Peyer's patch (tissue), 4 donors: ENCODE data around the gene GBP3. TPM values are rescaled to one million over a fixed set of nuclear protein-coding genes. Genes with fewer than 3 reads are reported as not detected.
A peak's percentile ranks its signal among the peaks of the same experiment; 100 is the strongest.
"Not testable (repeated sequence)": the region's sequence is repeated elsewhere in the genome, so short reads cannot be mapped to it uniquely, and the experiment has no call there.

Experiments used
- DNase-seq, 3 donors: peaks; one replicate each; pipeline ENCODE4 v3.0.0-alpha.2; 2017 to 2019
- H3K27ac ChIP-seq, 4 donors: fragments of 200-600 bp; sonication (generic); one replicate each; pipeline ENCODE4 v1.5.1; 2016 to 2019
- H3K27me3 ChIP-seq, 2 donors: fragments of 200-600 bp; sonication (generic); one replicate each; pipeline ENCODE4 v1.5.1; 2019
- H3K36me3 ChIP-seq, 3 donors: fragments of 200-600 bp; sonication (generic); one replicate each; pipeline ENCODE4 v1.5.1; 2016 to 2019
- H3K4me1 ChIP-seq, 4 donors: fragments of 200-600 bp; sonication (generic); one replicate each; pipeline ENCODE4 v1.5.1; 2016 to 2019
- H3K4me3 ChIP-seq, 4 donors: fragments of 200-600 bp; sonication (generic); 1 replicate in 3 of 4; 2 replicates in 1 of 4; pipeline ENCODE4 v1.5.1; 2016 to 2019; ENCODE audit warnings: mild to moderate bottlenecking in 1 of 4
- H3K9me3 ChIP-seq, 4 donors: fragments of 200-600 bp; sonication (generic); one replicate each; pipeline ENCODE4 v1.5.1; 2016 to 2019; ENCODE audit warnings: mild to moderate bottlenecking in 1 of 4
- POLR2A ChIP-seq, 2 donors: fragments of 450-650 bp; IDR thresholded peaks; one replicate each; pipeline ENCODE4 v1.5.1; 2017; ENCODE audit warnings: antibody characterized with exemption in 2 of 2, mild to moderate bottlenecking in 2 of 2, moderate library complexity in 2 of 2
- total RNA-seq, 4 donors: library from RNA; depleted of rRNA; stranded (reverse); fragments of >200 nt; gene quantifications; one replicate each; pipeline ENCODE4 v1.1.0, GENCODE V29; 2016
- TF ChIP-seq, protein P1 (sequence below), 6 experiments: fragments of 450-650 bp in 4 of 6; fragments of 200-600 bp in 2 of 6; sonication (generic) in 1 of 6; IDR thresholded peaks; one replicate each; pipeline ENCODE4 v1.5.1; 2017 to 2019; ENCODE audit warnings: antibody characterized with exemption in 6 of 6, mild to moderate bottlenecking in 3 of 6, moderate library complexity in 1 of 6

Gene GBP3
- total RNA-seq, 4 donors from 2014 or later, result 47.0 to 180 (median 90.0) TPM

DNA sequence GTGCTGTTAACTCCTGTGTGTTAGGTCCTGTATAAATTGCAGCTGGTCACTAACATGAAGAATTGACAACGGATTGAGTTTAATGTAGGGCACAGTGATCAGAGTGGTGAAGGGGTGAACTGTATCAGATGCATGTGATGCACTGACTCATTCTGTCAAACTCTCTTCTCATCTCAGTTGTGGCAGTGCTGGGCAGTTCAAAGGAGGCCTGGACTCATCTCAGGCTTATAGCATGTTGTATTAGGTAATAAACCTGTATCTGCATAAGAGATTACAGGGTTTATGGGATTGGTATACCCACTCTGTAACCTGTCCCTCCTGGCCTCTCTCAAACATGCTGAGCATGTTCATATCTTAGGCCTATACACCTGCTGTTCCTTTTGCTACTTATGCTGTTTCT, 12.4 kb upstream of the GBP3 start:
- TF ChIP-seq, protein P1, sequence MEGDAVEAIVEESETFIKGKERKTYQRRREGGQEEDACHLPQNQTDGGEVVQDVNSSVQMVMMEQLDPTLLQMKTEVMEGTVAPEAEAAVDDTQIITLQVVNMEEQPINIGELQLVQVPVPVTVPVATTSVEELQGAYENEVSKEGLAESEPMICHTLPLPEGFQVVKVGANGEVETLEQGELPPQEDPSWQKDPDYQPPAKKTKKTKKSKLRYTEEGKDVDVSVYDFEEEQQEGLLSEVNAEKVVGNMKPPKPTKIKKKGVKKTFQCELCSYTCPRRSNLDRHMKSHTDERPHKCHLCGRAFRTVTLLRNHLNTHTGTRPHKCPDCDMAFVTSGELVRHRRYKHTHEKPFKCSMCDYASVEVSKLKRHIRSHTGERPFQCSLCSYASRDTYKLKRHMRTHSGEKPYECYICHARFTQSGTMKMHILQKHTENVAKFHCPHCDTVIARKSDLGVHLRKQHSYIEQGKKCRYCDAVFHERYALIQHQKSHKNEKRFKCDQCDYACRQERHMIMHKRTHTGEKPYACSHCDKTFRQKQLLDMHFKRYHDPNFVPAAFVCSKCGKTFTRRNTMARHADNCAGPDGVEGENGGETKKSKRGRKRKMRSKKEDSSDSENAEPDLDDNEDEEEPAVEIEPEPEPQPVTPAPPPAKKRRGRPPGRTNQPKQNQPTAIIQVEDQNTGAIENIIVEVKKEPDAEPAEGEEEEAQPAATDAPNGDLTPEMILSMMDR (IDR thresholded peaks at IDR 0.05), result no peak
- H3K9me3 ChIP-seq, result no peaks in the 10 kb centered on the region
- H3K4me1 ChIP-seq, result no peaks in the 10 kb centered on the region
- peak in 1 of 3 donors; percentile 67 for DNase-seq
- H3K4me3 ChIP-seq, result no peak overlapping the region
- H3K27ac ChIP-seq, result peak overlapping the region in 1 of 4 donors; percentile 23
- H3K36me3 ChIP-seq, result no peaks in the 10 kb centered on the region
- no peaks in the 10 kb centered on the region for H3K27me3 ChIP-seq

DNA sequence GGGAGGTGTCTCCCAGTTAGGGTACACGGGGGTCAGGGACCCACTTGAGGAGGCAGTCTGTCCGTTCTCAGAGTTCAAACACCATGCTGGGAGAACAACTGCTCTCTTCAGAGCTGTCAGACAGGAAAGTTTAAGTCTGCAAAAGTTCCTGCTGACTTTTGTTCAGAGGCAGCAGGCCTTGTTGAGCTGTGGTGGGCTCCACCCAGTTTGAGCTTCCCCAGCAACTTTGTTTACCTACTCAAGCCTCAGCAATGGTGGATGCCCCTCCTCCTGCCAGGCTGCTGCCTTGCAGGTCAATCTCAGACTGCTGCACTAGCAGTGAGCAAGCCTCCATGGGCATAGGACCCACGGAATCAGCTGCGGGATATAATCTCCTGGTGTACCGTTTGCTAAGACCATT, 11.3 kb upstream of the GBP3 start:
- DNase-seq, H3K4me3 ChIP-seq, H3K4me1 ChIP-seq, H3K27ac ChIP-seq, H3K9me3 ChIP-seq, H3K27me3 ChIP-seq, H3K36me3 ChIP-seq: not testable (repeated sequence)

- H3K36me3 ChIP-seq, H3K9me3 ChIP-seq, H3K27ac ChIP-seq, DNase-seq, H3K4me3 ChIP-seq, H3K27me3 ChIP-seq, H3K4me1 ChIP-seq: not testable (repeated sequence)
These were observed 6.4 kb upstream of the GBP3 start for GRCh38 chr1:89029051-89029450.

GRCh38 chr1:89025928-89026327, 3.3 kb upstream of the GBP3 start:
- H3K9me3 ChIP-seq, result no peaks in the 10 kb centered on the region
- no peaks in the 10 kb centered on the region for H3K27me3 ChIP-seq
- H3K36me3 ChIP-seq, result no peaks in the 10 kb centered on the region
- H3K4me3 ChIP-seq, result no peak overlapping the region
- H3K27ac ChIP-seq, result no peak overlapping the region
- no peak for DNase-seq
- peaks cover 0 to 5% (median 2%) of the 10 kb centered on the region in 4 donors for H3K4me1 ChIP-seq
- TF ChIP-seq, protein P1 (IDR thresholded peaks at IDR 0.05), result no peak
- TF ChIP-seq POLR2A (IDR thresholded peaks at IDR 0.05), result no peak

- H3K9me3 ChIP-seq, result no peaks in the 10 kb centered on the region
- peak overlapping the region; percentile 75 to 86 (median 79) for H3K27ac ChIP-seq
- no peaks in the 10 kb centered on the region for H3K27me3 ChIP-seq
- peaks cover 0 to 24% (median 0%) of the 10 kb centered on the region in 3 donors for H3K36me3 ChIP-seq
- H3K4me1 ChIP-seq, result peaks cover 0 to 8% (median 4%) of the 10 kb centered on the region in 4 donors
- TF ChIP-seq POLR2A (IDR thresholded peaks at IDR 0.05), result no peak
- TF ChIP-seq, protein P1 (IDR thresholded peaks at IDR 0.05), result no peak
- H3K4me3 ChIP-seq, result peak overlapping the region in 2 of 4 donors; percentile 55 to 59
- DNase-seq, result no peak
These were observed 360 bp upstream of the GBP3 start for GRCh38 chr1:89023026-89023425.

- H3K27me3 ChIP-seq, H3K27ac ChIP-seq, DNase-seq, H3K9me3 ChIP-seq, H3K4me3 ChIP-seq: not testable (repeated sequence)
- peaks cover 0 to 53% (median 0%) of the 10 kb centered on the region in 3 donors for H3K36me3 ChIP-seq
- H3K4me1 ChIP-seq, result peaks cover 0 to 11% (median 4%) of the 10 kb centered on the region in 4 donors
These were observed 4.3 kb downstream of the GBP3 start for GRCh38 chr1:89018318-89018717.

GRCh38 chr1:89008511-89008910, 14.2 kb downstream of the GBP3 start:
- H3K36me3 ChIP-seq, result peaks cover 0 to 91% (median 0%) of the 10 kb centered on the region in 3 donors
- H3K4me3 ChIP-seq, result no peak overlapping the region
- DNase-seq, result no peak
- TF ChIP-seq, protein P1 (IDR thresholded peaks at IDR 0.05), result no peak
- no peaks in the 10 kb centered on the region for H3K27me3 ChIP-seq
- peaks cover 0 to 6% (median 0%) of the 10 kb centered on the region in 4 donors for H3K4me1 ChIP-seq
- no peaks in the 10 kb centered on the region for H3K9me3 ChIP-seq
- peak overlapping the region in 1 of 4 donors; percentile 6 for H3K27ac ChIP-seq
